HL-60 (cell line): ENCODE data around the gene STRA8.
"Not testable (repeated sequence)": the region's sequence is repeated elsewhere in the genome, so short reads cannot be mapped to it uniquely, and the experiment has no call there.

Source experiments
- DNase-seq, 2 experiments: peaks; one replicate each; pipeline ENCODE4 v3.0.0-alpha.2; 2010 to 2020; ENCODE audit warnings: low read depth in 1 of 2, low spot score in 1 of 2
- H3K27ac ChIP-seq: fragments of 250-450 bp; sonication (Bioruptor Pico); replicated peaks from 2 replicates; pipeline ENCODE4 v1.5.1; 2020; ENCODE audit warnings: mild to moderate bottlenecking, moderate library complexity
- H3K27me3 ChIP-seq: fragments of 250-450 bp; sonication (Bioruptor Pico); 2 replicates; pipeline ENCODE4 v1.5.1; 2021; ENCODE audit warnings: mild to moderate bottlenecking, moderate library complexity; ENCODE audit not compliant: insufficient read depth, poor library complexity, severe bottlenecking
- H3K4me3 ChIP-seq: replicated peaks from 2 replicates; pipeline ENCODE4 v1.5.1; 2011; ENCODE audit warnings: mild to moderate bottlenecking, control low read depth, low read length; ENCODE audit not compliant: insufficient read depth
- CTCF ChIP-seq: IDR thresholded peaks from one replicate; pipeline ENCODE4 v1.5.1; 2011; ENCODE audit warnings: low read length, control low read depth, inconsistent platforms; ENCODE audit not compliant: insufficient read depth
- GABPA ChIP-seq: IDR thresholded peaks from 2 replicates; pipeline ENCODE4 v1.6.1; 2012; ENCODE audit warnings: low read depth
- POLR2AphosphoS5 ChIP-seq: IDR thresholded peaks from 2 replicates; pipeline ENCODE4 v1.6.1; 2012; ENCODE audit warnings: low read depth
- REST ChIP-seq: IDR thresholded peaks from 2 replicates; pipeline ENCODE4 v1.6.1; 2012; ENCODE audit warnings: low read depth; ENCODE audit not compliant: insufficient replicate concordance
- SPI1 ChIP-seq: IDR thresholded peaks from 2 replicates; pipeline ENCODE4 v1.6.1; 2012; ENCODE audit warnings: low read depth, mild to moderate bottlenecking, borderline replicate concordance

Gene STRA8

GRCh38 chr7:135232720-135233119 is 918 bp upstream of the STRA8 start:
- no peak for DNase-seq
- H3K27me3 ChIP-seq = no peaks in the 10 kb centered on the region
- H3K4me3 ChIP-seq = no peak overlapping the region

GRCh38 chr7:135234095-135234494 is 457 bp downstream of the STRA8 start:
- H3K27me3 ChIP-seq = not testable (repeated sequence)

More at GRCh38 chr7:135232720-135233119, 918 bp upstream of the STRA8 start:
- TF ChIP-seq REST (no peak), SPI1 (no peak), CTCF (no peak), GABPA (no peak), POLR2AphosphoS5 (no peak)
- no peak overlapping the region for H3K27ac ChIP-seq

GRCh38 chr7:135234727-135235126 is 1.1 kb downstream of the STRA8 start:
- no peaks in the 10 kb centered on the region for H3K27me3 ChIP-seq
- no peak for DNase-seq
- H3K27ac ChIP-seq = no peak overlapping the region
- H3K4me3 ChIP-seq = no peak overlapping the region
- TF ChIP-seq CTCF (no peak), GABPA (no peak), SPI1 (no peak), POLR2AphosphoS5 (no peak), REST (no peak)

More at GRCh38 chr7:135234095-135234494, 457 bp downstream of the STRA8 start:
- not testable (repeated sequence) for DNase-seq, H3K27ac ChIP-seq, H3K4me3 ChIP-seq

GRCh38 chr7:135235841-135236240 is 2.2 kb downstream of the STRA8 start:
- DNase-seq = no peak
- H3K27me3 ChIP-seq = no peaks in the 10 kb centered on the region
- no peak overlapping the region for H3K4me3 ChIP-seq
- no peak overlapping the region for H3K27ac ChIP-seq
- TF ChIP-seq SPI1 = no peak
- TF ChIP-seq CTCF = no peak
- TF ChIP-seq POLR2AphosphoS5 = no peak
